Measurements from ENCODE around the gene AMOTL1. TPM values are rescaled to one million over a fixed set of nuclear protein-coding genes. Genes with fewer than 3 reads are reported as not detected.

Gene AMOTL1
- total RNA-seq, 3 donors from 2014 or later (not counting 1 experiment from before 2014, with no cell fraction given), result 7.1 to 8.9 (median 8.7) TPM

- H3K4me1 Mint-ChIP-seq, result peaks cover 8 to 10% of the 10 kb centered on the region in 2 donors
- no peaks in the 10 kb centered on the region for H3K36me3 ChIP-seq (ENCODE audit: control insufficient read depth, insufficient read depth, low read length)
- H3K4me3 ChIP-seq (ENCODE audit: low read length), result no peak overlapping the region
These were observed 27.8 kb upstream of the AMOTL1 start for GRCh38 chr11:94740083-94741021.

GRCh38 chr11:94741022-94741679, 27.0 kb upstream of the AMOTL1 start:
- H3K27me3 ChIP-seq (ENCODE audit: control insufficient read depth, insufficient read depth, low read length), result peaks cover 14% of the 10 kb centered on the region
- TF ChIP-seq CTCF (IDR thresholded peaks at IDR 0.05), result no peak
- ATAC-seq (peak in 2 of 3 donors; percentile 32 to 33), DNase-seq (peak in 1 of 2 donors; percentile 16)
- H3K36me3 ChIP-seq (ENCODE audit: control insufficient read depth, insufficient read depth, low read length), result no peaks in the 10 kb centered on the region
- WGBS (ENCODE audit: insufficient coverage), result 1% methylated on average over 35 of the region's 35 CpGs
- Mint-ChIP-seq H3K4me1 (peaks cover 8 to 10% of the 10 kb centered on the region in 2 donors), H3K27me3 (ENCODE audit: low read depth in 2 of 2) (peaks cover 19 to 44% of the 10 kb centered on the region in 2 donors), H3K27ac (no peak overlapping the region), H3K36me3 (no peaks in the 10 kb centered on the region), H3K9me3 (no peaks in the 10 kb centered on the region), H3K4me3 (peak overlapping the region; percentile 45)
- intact Hi-C loops (cut with micrococcal nuclease), result no loop called here
- no peaks in the 10 kb centered on the region for H3K9me3 ChIP-seq (ENCODE audit: control insufficient read depth, insufficient read depth, low read length)
- H3K4me3 ChIP-seq (ENCODE audit: low read length), result no peak overlapping the region
- no peak overlapping the region for H3K27ac ChIP-seq (ENCODE audit: low read length)
- H3K4me1 ChIP-seq (ENCODE audit: control insufficient read depth, insufficient read depth, low read length), result peaks cover 9% of the 10 kb centered on the region

More at GRCh38 chr11:94740083-94741021, 27.8 kb upstream of the AMOTL1 start:
- H3K9me3 ChIP-seq (ENCODE audit: control insufficient read depth, insufficient read depth, low read length), result no peaks in the 10 kb centered on the region
- intact Hi-C loops (cut with micrococcal nuclease), result no loop called here
- WGBS (ENCODE audit: insufficient coverage), result 2% methylated on average over 82 of the region's 82 CpGs
- H3K27ac ChIP-seq (ENCODE audit: low read length), result no peak overlapping the region
- peaks cover 14% of the 10 kb centered on the region for H3K27me3 ChIP-seq (ENCODE audit: control insufficient read depth, insufficient read depth, low read length)
- no peak for TF ChIP-seq CTCF (IDR thresholded peaks at IDR 0.05)
- Mint-ChIP-seq H3K9me3 (no peaks in the 10 kb centered on the region), H3K36me3 (no peaks in the 10 kb centered on the region), H3K4me3 (peak overlapping the region; percentile 45), H3K27ac (no peak overlapping the region), H3K27me3 (ENCODE audit: low read depth in 2 of 2) (peaks cover 11 to 37% of the 10 kb centered on the region in 2 donors)
- peaks cover 9% of the 10 kb centered on the region for H3K4me1 ChIP-seq (ENCODE audit: control insufficient read depth, insufficient read depth, low read length)
- DNase-seq (no peak), ATAC-seq (no peak)

GRCh38 chr11:94742665-94743064, 25.5 kb upstream of the AMOTL1 start:
- WGBS (ENCODE audit: insufficient coverage), result 86% methylated on average over 2 of the region's 2 CpGs
- Histone ChIP-seq H3K36me3 (ENCODE audit: control insufficient read depth, insufficient read depth, low read length) (no peaks in the 10 kb centered on the region), H3K27me3 (ENCODE audit: control insufficient read depth, insufficient read depth, low read length) (peaks cover 14% of the 10 kb centered on the region), H3K4me1 (ENCODE audit: control insufficient read depth, insufficient read depth, low read length) (peaks cover 9% of the 10 kb centered on the region), H3K27ac (ENCODE audit: low read length) (no peak overlapping the region), H3K4me3 (ENCODE audit: low read length) (no peak overlapping the region), H3K9me3 (ENCODE audit: control insufficient read depth, insufficient read depth, low read length) (no peaks in the 10 kb centered on the region)
- TF ChIP-seq CTCF (IDR thresholded peaks at IDR 0.05), result no peak
- Mint-ChIP-seq H3K4me3 (no peak overlapping the region), H3K36me3 (no peaks in the 10 kb centered on the region), H3K27me3 (ENCODE audit: low read depth in 2 of 2) (peaks cover 26 to 52% of the 10 kb centered on the region in 2 donors), H3K4me1 (peaks cover 8 to 10% of the 10 kb centered on the region in 2 donors), H3K9me3 (no peaks in the 10 kb centered on the region), H3K27ac (no peak overlapping the region)
- intact Hi-C loops (cut with micrococcal nuclease), result no loop called here
- no peak for ATAC-seq
- DNase-seq, result no peak
